Measurements from ENCODE around the gene CCR5AS.

DNA sequence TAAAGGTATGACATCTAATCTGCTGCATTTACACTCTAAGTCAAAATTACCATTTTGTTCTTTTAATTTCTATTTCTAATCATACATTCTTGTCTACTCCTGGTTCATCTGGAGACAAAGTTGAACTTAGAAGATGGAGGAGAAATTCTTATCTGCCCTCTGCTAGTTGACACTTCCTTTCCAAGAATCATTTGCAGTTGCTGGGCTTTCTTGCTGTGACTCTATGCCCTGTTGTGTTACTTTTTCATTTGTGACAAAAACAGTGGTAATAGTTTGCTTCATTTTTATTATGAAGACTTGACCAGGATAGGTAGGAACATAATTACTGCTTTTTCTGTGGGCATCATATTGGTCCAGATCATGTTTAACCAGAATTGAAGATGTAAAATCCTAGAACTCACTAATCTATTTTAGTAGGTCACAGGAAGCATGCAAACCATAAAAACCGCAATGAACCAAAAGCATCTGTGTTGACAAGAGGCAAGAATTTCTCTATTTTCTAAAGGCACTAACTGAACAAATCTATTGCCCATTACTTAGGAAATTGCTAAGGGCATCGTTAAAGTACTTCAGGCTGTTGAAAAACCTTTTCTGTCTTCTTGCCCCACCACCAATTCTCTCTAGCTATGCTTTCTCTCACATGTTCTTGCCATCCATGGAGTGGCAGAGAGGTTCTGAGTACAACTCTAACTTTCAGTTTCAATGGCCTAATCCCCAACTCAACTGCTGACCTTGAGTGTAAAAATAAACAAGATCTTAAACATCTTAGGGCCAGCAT lies 57.2 kb downstream of the CCR5AS start:
- TF ChIP-seq, protein P1, sequence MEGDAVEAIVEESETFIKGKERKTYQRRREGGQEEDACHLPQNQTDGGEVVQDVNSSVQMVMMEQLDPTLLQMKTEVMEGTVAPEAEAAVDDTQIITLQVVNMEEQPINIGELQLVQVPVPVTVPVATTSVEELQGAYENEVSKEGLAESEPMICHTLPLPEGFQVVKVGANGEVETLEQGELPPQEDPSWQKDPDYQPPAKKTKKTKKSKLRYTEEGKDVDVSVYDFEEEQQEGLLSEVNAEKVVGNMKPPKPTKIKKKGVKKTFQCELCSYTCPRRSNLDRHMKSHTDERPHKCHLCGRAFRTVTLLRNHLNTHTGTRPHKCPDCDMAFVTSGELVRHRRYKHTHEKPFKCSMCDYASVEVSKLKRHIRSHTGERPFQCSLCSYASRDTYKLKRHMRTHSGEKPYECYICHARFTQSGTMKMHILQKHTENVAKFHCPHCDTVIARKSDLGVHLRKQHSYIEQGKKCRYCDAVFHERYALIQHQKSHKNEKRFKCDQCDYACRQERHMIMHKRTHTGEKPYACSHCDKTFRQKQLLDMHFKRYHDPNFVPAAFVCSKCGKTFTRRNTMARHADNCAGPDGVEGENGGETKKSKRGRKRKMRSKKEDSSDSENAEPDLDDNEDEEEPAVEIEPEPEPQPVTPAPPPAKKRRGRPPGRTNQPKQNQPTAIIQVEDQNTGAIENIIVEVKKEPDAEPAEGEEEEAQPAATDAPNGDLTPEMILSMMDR (IDR thresholded peaks at IDR 0.05): no peak
- no peak for TF ChIP-seq POLR2A (IDR thresholded peaks at IDR 0.05)

All from uterus (tissue), 2 donors.